DOHH2 (cell line): ENCODE measurements around the gene ACAD8.

Source experiments
- H3F3A ChIP-seq: fragments of 200-600 bp; sonication (generic), shearing (Covaris generic); 2 replicates; pipeline ENCODE4 v1.6.0; 2016; ENCODE audit warnings: antibody characterized with exemption, mild to moderate bottlenecking; ENCODE audit not compliant: control insufficient read depth, insufficient read depth
- H3K27ac ChIP-seq: fragments of 200-600 bp; sonication (generic); 2 replicates; pipeline ENCODE4 v1.5.1; 2014; ENCODE audit warnings: low read depth, mild to moderate bottlenecking, low read length, moderate library complexity
- H3K27me3 ChIP-seq: fragments of 200-600 bp; sonication (generic); 2 replicates; pipeline ENCODE4 v1.6.1; 2014; ENCODE audit warnings: mild to moderate bottlenecking, low read length, mixed read lengths; ENCODE audit not compliant: control insufficient read depth
- H3K36me3 ChIP-seq: fragments of 200-600 bp; sonication (generic); 2 replicates; pipeline ENCODE4 v1.6.1; 2014; ENCODE audit warnings: mild to moderate bottlenecking, low read length, moderate library complexity, mixed read lengths; ENCODE audit not compliant: control insufficient read depth
- H3K4me1 ChIP-seq: fragments of 200-600 bp; sonication (generic); 2 replicates; pipeline ENCODE4 v1.6.1; 2014; ENCODE audit warnings: mild to moderate bottlenecking, low read length, mixed read lengths; ENCODE audit not compliant: control insufficient read depth
- H3K4me2 ChIP-seq: fragments of 200-600 bp; sonication (generic); 2 replicates; pipeline ENCODE4 v1.6.0; 2014; ENCODE audit warnings: mild to moderate bottlenecking, low read length, moderate library complexity
- H3K4me3 ChIP-seq: fragments of 200-600 bp; sonication (generic); 2 replicates; pipeline ENCODE4 v1.5.1; 2014; ENCODE audit warnings: mild to moderate bottlenecking, low read length, mixed read lengths
- H3K79me2 ChIP-seq: fragments of 200-600 bp; sonication (generic); 2 replicates; pipeline ENCODE4 v1.6.1; 2014; ENCODE audit warnings: mild to moderate bottlenecking, low read length, mixed read lengths; ENCODE audit not compliant: control insufficient read depth
- H3K9me2 ChIP-seq: fragments of 200-600 bp; sonication (generic); replicated peaks from 2 replicates; pipeline ENCODE4 v1.6.1; 2014; ENCODE audit warnings: mild to moderate bottlenecking, low read length, mixed read lengths; ENCODE audit not compliant: control insufficient read depth
- H3K9me3 ChIP-seq: fragments of 200-600 bp; sonication (generic); 2 replicates; pipeline ENCODE4 v1.6.1; 2014; ENCODE audit warnings: antibody characterized with exemption, low read length, mixed read lengths; ENCODE audit not compliant: control insufficient read depth, insufficient read depth
- H4K20me1 ChIP-seq: fragments of 200-600 bp; sonication (generic); 2 replicates; pipeline ENCODE4 v1.6.0; 2014; ENCODE audit warnings: low read depth, mild to moderate bottlenecking, antibody characterized with exemption, low read length, moderate library complexity; ENCODE audit not compliant: control insufficient read depth, insufficient read depth
- EZH2phosphoT487 ChIP-seq: fragments of 200-600 bp; sonication (generic); IDR thresholded peaks from 2 replicates; pipeline ENCODE4 v1.6.1; 2017; ENCODE audit warnings: borderline replicate concordance, mild to moderate bottlenecking, antibody characterized with exemption, low read length, moderate library complexity, mixed read lengths
- TF ChIP-seq, protein P1 (sequence below): fragments of 200-600 bp; sonication (generic); IDR thresholded peaks from one replicate; pipeline ENCODE4 v1.5.1; 2014; ENCODE audit warnings: antibody characterized with exemption, mild to moderate bottlenecking, low read depth, low read length; ENCODE audit not compliant: poor library complexity, severe bottlenecking

Gene ACAD8

DNA sequence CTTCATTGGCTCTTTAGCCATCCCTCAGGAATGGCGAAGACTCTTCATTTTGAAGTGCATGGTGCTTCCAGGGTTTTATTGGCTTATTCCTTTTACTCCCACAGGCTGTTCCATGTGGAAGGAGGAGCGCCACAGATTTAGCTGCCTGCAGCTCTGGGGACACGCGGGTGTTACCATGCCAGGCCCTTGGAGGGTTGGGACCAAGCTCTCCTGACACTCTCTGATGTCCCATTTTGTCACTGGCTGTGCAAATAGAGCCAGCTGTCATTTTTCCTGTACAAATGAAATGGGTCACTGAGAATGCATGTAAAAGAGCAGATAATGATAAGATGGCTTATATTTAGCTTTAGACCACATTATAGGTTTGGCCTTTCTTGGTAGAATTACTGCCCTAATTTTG is 9.5 kb upstream of the ACAD8 start:
- Histone ChIP-seq H3K9me3 (no peaks in the 10 kb centered on the region), H4K20me1 (peaks cover 4% of the 10 kb centered on the region), H3K27me3 (peaks cover 7% of the 10 kb centered on the region; the same call in 1 of the 2 replicates), H3K4me3 (no peak overlapping the region), H3K27ac (no peak overlapping the region), H3K79me2 (no peaks in the 10 kb centered on the region), H3F3A (no peaks in the 10 kb centered on the region), H3K36me3 (peaks cover 18% of the 10 kb centered on the region), H3K4me2 (no peak overlapping the region), H3K9me2 (no peaks in the 10 kb centered on the region), H3K4me1 (no peaks in the 10 kb centered on the region)
- TF ChIP-seq, protein P1, sequence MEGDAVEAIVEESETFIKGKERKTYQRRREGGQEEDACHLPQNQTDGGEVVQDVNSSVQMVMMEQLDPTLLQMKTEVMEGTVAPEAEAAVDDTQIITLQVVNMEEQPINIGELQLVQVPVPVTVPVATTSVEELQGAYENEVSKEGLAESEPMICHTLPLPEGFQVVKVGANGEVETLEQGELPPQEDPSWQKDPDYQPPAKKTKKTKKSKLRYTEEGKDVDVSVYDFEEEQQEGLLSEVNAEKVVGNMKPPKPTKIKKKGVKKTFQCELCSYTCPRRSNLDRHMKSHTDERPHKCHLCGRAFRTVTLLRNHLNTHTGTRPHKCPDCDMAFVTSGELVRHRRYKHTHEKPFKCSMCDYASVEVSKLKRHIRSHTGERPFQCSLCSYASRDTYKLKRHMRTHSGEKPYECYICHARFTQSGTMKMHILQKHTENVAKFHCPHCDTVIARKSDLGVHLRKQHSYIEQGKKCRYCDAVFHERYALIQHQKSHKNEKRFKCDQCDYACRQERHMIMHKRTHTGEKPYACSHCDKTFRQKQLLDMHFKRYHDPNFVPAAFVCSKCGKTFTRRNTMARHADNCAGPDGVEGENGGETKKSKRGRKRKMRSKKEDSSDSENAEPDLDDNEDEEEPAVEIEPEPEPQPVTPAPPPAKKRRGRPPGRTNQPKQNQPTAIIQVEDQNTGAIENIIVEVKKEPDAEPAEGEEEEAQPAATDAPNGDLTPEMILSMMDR, result no peak
- TF ChIP-seq EZH2phosphoT487, result no peak

GRCh38 chr11:134244593-134244992 is 8.8 kb upstream of the ACAD8 start:
- H3K79me2 ChIP-seq, result no peaks in the 10 kb centered on the region
- no peaks in the 10 kb centered on the region for H3K4me1 ChIP-seq
- no peak overlapping the region for H3K27ac ChIP-seq
- no peak overlapping the region for H3K4me2 ChIP-seq
- no peaks in the 10 kb centered on the region for H3K9me3 ChIP-seq
- 0 out of 2 replicates have a peak, but pooled peaks cover 3% of the 10 kb centered on the region for H3K27me3 ChIP-seq
- peaks cover 4% of the 10 kb centered on the region for H4K20me1 ChIP-seq
- TF ChIP-seq, protein P1, result peak; percentile 77
- no peak for TF ChIP-seq EZH2phosphoT487
- H3K9me2 ChIP-seq, result no peaks in the 10 kb centered on the region
- no peaks in the 10 kb centered on the region for H3F3A ChIP-seq
- peaks cover 24% of the 10 kb centered on the region for H3K36me3 ChIP-seq
- H3K4me3 ChIP-seq, result no peak overlapping the region

DNA sequence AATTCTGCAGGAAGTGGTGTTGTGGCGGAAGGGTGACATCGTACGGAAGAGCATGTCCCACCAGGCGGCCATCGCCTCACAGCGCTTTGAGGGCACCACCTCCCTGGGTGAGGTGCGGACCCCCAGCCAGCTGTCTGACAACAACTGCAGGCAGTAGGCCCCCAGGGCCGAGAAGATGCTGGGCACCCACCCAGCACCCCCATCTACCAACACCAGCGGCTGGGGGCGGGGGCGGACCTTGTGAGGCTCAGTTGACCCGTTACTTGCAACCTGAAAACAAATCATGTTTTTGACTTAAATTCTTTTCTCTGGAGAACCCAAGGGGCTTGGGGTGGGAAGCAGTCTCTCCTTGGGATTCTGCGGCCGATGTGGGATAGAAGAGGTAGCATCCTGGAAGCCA is 7.9 kb upstream of the ACAD8 start:
- H3F3A ChIP-seq, result no peaks in the 10 kb centered on the region
- no peak overlapping the region for H3K27ac ChIP-seq
- peaks cover 32% of the 10 kb centered on the region for H3K36me3 ChIP-seq

More for the DNA sequence above, 7.9 kb upstream of the ACAD8 start:
- H3K27me3 ChIP-seq, result 0 out of 2 replicates have a peak, but pooled peaks cover 3% of the 10 kb centered on the region
- TF ChIP-seq, protein P1, result no peak
- no peak for TF ChIP-seq EZH2phosphoT487
- no peak overlapping the region for H3K4me2 ChIP-seq
- peaks cover 4% of the 10 kb centered on the region for H4K20me1 ChIP-seq
- H3K4me3 ChIP-seq, result no peak overlapping the region
- no peaks in the 10 kb centered on the region for H3K4me1 ChIP-seq
- no peaks in the 10 kb centered on the region for H3K9me3 ChIP-seq
- H3K79me2 ChIP-seq, result no peaks in the 10 kb centered on the region
- H3K9me2 ChIP-seq, result no peaks in the 10 kb centered on the region
